ENCODE results near the gene ACVR1. TPM values are rescaled to one million over a fixed set of nuclear protein-coding genes. Genes with fewer than 3 reads are reported as not detected.

ACVR1 gene
- total RNA-seq, 1 experiment from 2014 or later = 27.6 TPM

DNA sequence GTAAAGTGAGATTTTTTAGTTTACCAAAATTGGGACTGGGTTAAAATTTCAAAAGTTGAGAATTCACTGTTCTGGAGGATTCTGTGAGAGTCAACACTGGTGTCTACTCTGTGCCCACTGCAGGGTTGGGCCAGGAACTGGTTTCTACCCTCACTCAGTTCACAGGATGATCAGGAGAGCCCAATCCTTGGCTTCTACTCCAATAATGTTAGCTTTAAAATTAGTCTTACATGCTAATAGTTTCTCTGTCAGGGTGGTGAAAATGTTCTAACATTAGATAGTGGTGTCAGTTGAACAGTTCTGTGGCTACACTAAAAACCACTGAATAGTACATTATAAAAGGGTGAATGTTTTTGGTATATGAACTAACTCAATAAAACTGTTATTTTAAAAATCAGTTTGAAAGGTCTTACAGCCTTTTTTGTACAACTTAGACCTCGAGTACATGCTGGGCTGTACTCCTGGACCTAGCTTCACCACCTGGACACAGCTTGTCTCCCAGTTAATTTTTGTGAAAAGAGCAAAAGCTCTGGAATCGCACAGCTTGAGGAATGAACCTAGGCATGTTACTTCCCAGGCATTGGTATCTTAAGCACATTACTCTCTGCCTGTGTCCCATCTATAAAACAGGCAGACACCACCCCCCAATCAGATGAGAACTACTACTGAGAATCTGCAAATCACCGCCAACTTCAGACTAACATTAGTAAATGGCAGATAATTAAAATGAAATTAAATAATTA is 44.4 kb downstream of the ACVR1 start:
- Histone ChIP-seq H3K36me3 (ENCODE audit: control insufficient read depth, insufficient read depth, low read length) (no peaks in the 10 kb centered on the region), H3K4me3 (ENCODE audit: low read depth in 2 of 2, low read length in 2 of 2) (no peak overlapping the region), H3K4me1 (ENCODE audit: control insufficient read depth, insufficient read depth, low read length) (peaks cover 16% of the 10 kb centered on the region), H3K9me3 (ENCODE audit: control insufficient read depth, insufficient read depth, low read depth, low read length) (no peaks in the 10 kb centered on the region), H3K27me3 (ENCODE audit: control insufficient read depth, insufficient read depth, low read length) (no peaks in the 10 kb centered on the region), H3K27ac (ENCODE audit: low read length) (peak overlapping the region; percentile 85)
- TF ChIP-seq POLR2AphosphoS5 (IDR thresholded peaks at IDR 0.05; ENCODE audit: low read depth, low read length) (no peak), SIN3A (IDR thresholded peaks at IDR 0.05; ENCODE audit: borderline replicate concordance, insufficient read depth, low read depth, low read length) (no peak)
- TF ChIP-seq, protein P1, sequence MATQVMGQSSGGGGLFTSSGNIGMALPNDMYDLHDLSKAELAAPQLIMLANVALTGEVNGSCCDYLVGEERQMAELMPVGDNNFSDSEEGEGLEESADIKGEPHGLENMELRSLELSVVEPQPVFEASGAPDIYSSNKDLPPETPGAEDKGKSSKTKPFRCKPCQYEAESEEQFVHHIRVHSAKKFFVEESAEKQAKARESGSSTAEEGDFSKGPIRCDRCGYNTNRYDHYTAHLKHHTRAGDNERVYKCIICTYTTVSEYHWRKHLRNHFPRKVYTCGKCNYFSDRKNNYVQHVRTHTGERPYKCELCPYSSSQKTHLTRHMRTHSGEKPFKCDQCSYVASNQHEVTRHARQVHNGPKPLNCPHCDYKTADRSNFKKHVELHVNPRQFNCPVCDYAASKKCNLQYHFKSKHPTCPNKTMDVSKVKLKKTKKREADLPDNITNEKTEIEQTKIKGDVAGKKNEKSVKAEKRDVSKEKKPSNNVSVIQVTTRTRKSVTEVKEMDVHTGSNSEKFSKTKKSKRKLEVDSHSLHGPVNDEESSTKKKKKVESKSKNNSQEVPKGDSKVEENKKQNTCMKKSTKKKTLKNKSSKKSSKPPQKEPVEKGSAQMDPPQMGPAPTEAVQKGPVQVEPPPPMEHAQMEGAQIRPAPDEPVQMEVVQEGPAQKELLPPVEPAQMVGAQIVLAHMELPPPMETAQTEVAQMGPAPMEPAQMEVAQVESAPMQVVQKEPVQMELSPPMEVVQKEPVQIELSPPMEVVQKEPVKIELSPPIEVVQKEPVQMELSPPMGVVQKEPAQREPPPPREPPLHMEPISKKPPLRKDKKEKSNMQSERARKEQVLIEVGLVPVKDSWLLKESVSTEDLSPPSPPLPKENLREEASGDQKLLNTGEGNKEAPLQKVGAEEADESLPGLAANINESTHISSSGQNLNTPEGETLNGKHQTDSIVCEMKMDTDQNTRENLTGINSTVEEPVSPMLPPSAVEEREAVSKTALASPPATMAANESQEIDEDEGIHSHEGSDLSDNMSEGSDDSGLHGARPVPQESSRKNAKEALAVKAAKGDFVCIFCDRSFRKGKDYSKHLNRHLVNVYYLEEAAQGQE (IDR thresholded peaks at IDR 0.05; ENCODE audit: insufficient read depth in 1 of 2, low read depth in 2 of 2, low read length in 1 of 2) = no peak
- intact Hi-C loops (cut with micrococcal nuclease; ENCODE audit: unreplicated experiment) (no loop called here), in situ Hi-C loops (cut with HindIII; ENCODE audit: low pct_unique_long_range_greater_than_20kb, low sequenced_read_pairs) (no loop called here)
- BruUV-seq (replicated peaks) = no TSS peak
- DNase-seq (ENCODE audit: low read depth, low spot score) (no peak), ATAC-seq (peak; percentile 76)
- POLR2A ChIA-PET = no interaction called here
- CTCF ChIA-PET = no interaction called here

DNA sequence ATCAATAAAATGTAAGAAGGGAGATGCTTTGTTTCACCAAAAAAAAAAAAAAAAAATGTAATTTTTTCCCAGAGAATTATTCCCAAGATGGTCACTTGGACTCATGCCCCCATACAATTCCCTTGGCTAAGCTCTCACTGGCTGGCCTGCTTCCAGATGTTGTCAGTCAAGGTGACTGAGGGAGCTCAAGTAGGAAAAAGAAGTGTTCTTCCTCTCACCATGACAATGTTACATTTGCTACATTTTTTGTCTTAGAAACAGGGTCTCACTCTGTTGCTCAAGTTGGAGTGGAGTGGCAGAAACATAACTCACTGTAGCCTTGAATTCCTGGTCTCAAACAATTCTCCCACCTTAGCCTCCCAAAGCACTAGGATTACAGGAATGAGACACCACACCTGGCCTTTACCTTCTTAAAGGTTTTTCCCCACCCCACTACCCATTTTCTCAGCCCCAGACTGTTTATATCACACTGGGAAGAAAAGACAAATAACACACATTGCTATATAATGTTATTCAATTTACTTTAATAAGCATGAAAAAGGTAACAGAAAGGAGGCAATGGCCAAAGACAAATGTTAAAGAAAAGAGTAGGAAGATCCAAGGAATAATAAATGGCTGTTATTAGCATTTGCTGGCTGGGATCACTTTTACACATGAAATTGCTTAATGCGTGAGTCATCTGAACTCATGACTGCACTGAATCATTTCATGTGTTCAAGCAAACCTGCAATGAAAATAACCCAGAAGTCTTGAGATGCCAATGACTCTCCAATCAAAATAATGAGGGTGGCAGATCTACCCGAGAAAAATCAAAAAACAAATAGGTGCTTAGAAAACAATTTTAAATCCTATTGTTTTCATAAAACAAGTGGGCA is 45.2 kb downstream of the ACVR1 start:
- in situ Hi-C loops (cut with HindIII; ENCODE audit: low pct_unique_long_range_greater_than_20kb, low sequenced_read_pairs) = no loop called here
- peaks cover 16% of the 10 kb centered on the region for H3K4me1 ChIP-seq (ENCODE audit: control insufficient read depth, insufficient read depth, low read length)
- H3K27me3 ChIP-seq (ENCODE audit: control insufficient read depth, insufficient read depth, low read length) = no peaks in the 10 kb centered on the region
- no TSS peak for BruUV-seq (replicated peaks)
- ChIA-PET POLR2A (no interaction called here), CTCF (interaction anchor here (0.7 kb wide), 1 partner anchor 46 kb away, joined by 4 read pairs; no protein-coding TSS in a partner anchor)
- DNase-seq (ENCODE audit: low read depth, low spot score) = peak; percentile 91
- peak; percentile 83 for ATAC-seq
- no peak overlapping the region for H3K4me3 ChIP-seq (ENCODE audit: low read depth in 2 of 2, low read length in 2 of 2)
- TF ChIP-seq SIN3A (IDR thresholded peaks at IDR 0.05; ENCODE audit: borderline replicate concordance, insufficient read depth, low read depth, low read length) (no peak), TCF7L2 (IDR thresholded peaks at IDR 0.05; ENCODE audit: low read depth, low read length) (no peak), POLR2AphosphoS5 (IDR thresholded peaks at IDR 0.05; ENCODE audit: low read depth, low read length) (no peak)
- TF ChIP-seq, protein P2, sequence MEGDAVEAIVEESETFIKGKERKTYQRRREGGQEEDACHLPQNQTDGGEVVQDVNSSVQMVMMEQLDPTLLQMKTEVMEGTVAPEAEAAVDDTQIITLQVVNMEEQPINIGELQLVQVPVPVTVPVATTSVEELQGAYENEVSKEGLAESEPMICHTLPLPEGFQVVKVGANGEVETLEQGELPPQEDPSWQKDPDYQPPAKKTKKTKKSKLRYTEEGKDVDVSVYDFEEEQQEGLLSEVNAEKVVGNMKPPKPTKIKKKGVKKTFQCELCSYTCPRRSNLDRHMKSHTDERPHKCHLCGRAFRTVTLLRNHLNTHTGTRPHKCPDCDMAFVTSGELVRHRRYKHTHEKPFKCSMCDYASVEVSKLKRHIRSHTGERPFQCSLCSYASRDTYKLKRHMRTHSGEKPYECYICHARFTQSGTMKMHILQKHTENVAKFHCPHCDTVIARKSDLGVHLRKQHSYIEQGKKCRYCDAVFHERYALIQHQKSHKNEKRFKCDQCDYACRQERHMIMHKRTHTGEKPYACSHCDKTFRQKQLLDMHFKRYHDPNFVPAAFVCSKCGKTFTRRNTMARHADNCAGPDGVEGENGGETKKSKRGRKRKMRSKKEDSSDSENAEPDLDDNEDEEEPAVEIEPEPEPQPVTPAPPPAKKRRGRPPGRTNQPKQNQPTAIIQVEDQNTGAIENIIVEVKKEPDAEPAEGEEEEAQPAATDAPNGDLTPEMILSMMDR (IDR thresholded peaks at IDR 0.05) = no peak
- TF ChIP-seq, protein P1 (IDR thresholded peaks at IDR 0.05; ENCODE audit: insufficient read depth in 1 of 2, low read depth in 2 of 2, low read length in 1 of 2) = no peak
- no peaks in the 10 kb centered on the region for H3K36me3 ChIP-seq (ENCODE audit: control insufficient read depth, insufficient read depth, low read length)
- intact Hi-C loops (cut with micrococcal nuclease; ENCODE audit: unreplicated experiment) = no loop called here
- peak overlapping the region; percentile 85 for H3K27ac ChIP-seq (ENCODE audit: low read length)
- H3K9me3 ChIP-seq (ENCODE audit: control insufficient read depth, insufficient read depth, low read depth, low read length) = no peaks in the 10 kb centered on the region

All from Panc1 (cell line).